Mucosa of gallbladder (tissue), 1 donor: Measurements from ENCODE around the gene PHLDA3. TPM values are rescaled to one million over a fixed set of nuclear protein-coding genes. Genes with fewer than 3 reads are reported as not detected.

Experiments used
- DNase-seq: peaks from one replicate; pipeline ENCODE4 v3.0.0-alpha.2; 2020; ENCODE audit warnings: low spot score
- total RNA-seq: library from RNA; stranded (reverse); gene quantifications from one replicate; pipeline ENCODE4 v1.2.1, GENCODE V29; 2021
- donor health status: DM: no; HTN: no; CAD: no.

The PHLDA3 gene
- total RNA-seq, 1 donor from 2014 or later: 39.4 TPM

- DNase-seq: peak; percentile 77
Observed at GRCh38 chr1:201461645-201462441, 7.1 kb downstream of the PHLDA3 start.

- peak; percentile 75 for DNase-seq
Observed at GRCh38 chr1:201460814-201461644, 8.0 kb downstream of the PHLDA3 start.

- DNase-seq: no peak
Observed at GRCh38 chr1:201459775-201460174, 9.2 kb downstream of the PHLDA3 start.

GRCh38 chr1:201459052-201459451 is 9.9 kb downstream of the PHLDA3 start:
- no peak for DNase-seq

- no peak for DNase-seq
Observed at GRCh38 chr1:201457508-201457960, 11.5 kb downstream of the PHLDA3 start.

GRCh38 chr1:201456499-201457309 is 12.3 kb downstream of the PHLDA3 start:
- no peak for DNase-seq

- DNase-seq: no peak
Observed at GRCh38 chr1:201455098-201455497, 13.9 kb downstream of the PHLDA3 start.

GRCh38 chr1:201454608-201455007 is 14.4 kb downstream of the PHLDA3 start:
- no peak for DNase-seq

GRCh38 chr1:201452866-201453265 is 16.1 kb downstream of the PHLDA3 start:
- no peak for DNase-seq

- DNase-seq: no peak
Observed at GRCh38 chr1:201450721-201451291, 18.2 kb downstream of the PHLDA3 start.

GRCh38 chr1:201448990-201449389 is 20.0 kb downstream of the PHLDA3 start:
- no peak for DNase-seq

GRCh38 chr1:201447903-201448871 is 20.8 kb downstream of the PHLDA3 start:
- DNase-seq: peak; percentile 66

- DNase-seq: no peak
Observed at GRCh38 chr1:201445310-201445709, 23.7 kb downstream of the PHLDA3 start.

- DNase-seq: no peak
Observed at GRCh38 chr1:201444792-201445191, 24.2 kb downstream of the PHLDA3 start.

- no peak for DNase-seq
Observed at GRCh38 chr1:201443747-201444146, 25.2 kb downstream of the PHLDA3 start.

GRCh38 chr1:201436969-201437368 is 32.0 kb downstream of the PHLDA3 start:
- DNase-seq: no peak

GRCh38 chr1:201436393-201436792 is 32.6 kb downstream of the PHLDA3 start:
- no peak for DNase-seq

- DNase-seq: no peak
Observed at GRCh38 chr1:201434266-201434665, 34.7 kb downstream of the PHLDA3 start.

GRCh38 chr1:201433609-201434008 is 35.4 kb downstream of the PHLDA3 start:
- DNase-seq: no peak

GRCh38 chr1:201430776-201431175 is 38.2 kb downstream of the PHLDA3 start:
- DNase-seq: no peak
